Muscle of leg (tissue), 11 donors: ENCODE measurements around the gene PLEKHA4. TPM values are rescaled to one million over a fixed set of nuclear protein-coding genes. Genes with fewer than 3 reads are reported as not detected.
A peak's percentile ranks its signal among the peaks of the same experiment; 100 is the strongest.
"Not testable (repeated sequence)": the region's sequence is repeated elsewhere in the genome, so short reads cannot be mapped to it uniquely, and the experiment has no call there.

ENCODE experiments used
- DNase-seq: peaks from one replicate; pipeline ENCODE4 v3.0.0; 2013
- H3K27ac ChIP-seq: one replicate; pipeline ENCODE4 v1.5.1; 2013; ENCODE audit warnings: mild to moderate bottlenecking, low read length, control low read depth
- H3K27me3 ChIP-seq: one replicate; pipeline ENCODE4 v1.6.1; 2013; ENCODE audit warnings: low read length; ENCODE audit not compliant: control insufficient read depth, insufficient read depth
- H3K36me3 ChIP-seq: one replicate; pipeline ENCODE4 v1.6.1; 2013; ENCODE audit warnings: low read length; ENCODE audit not compliant: control insufficient read depth, insufficient read depth
- H3K4me1 ChIP-seq: one replicate; pipeline ENCODE4 v1.6.1; 2013; ENCODE audit warnings: low read length; ENCODE audit not compliant: control insufficient read depth, insufficient read depth
- H3K4me3 ChIP-seq: one replicate; pipeline ENCODE4 v1.5.1; 2013; ENCODE audit warnings: low read length, control low read depth
- H3K9me3 ChIP-seq: replicated peaks from 2 replicates; pipeline ENCODE4 v1.6.1; 2013; ENCODE audit warnings: low read depth, low read length; ENCODE audit not compliant: control insufficient read depth
- WGBS: methylation state at CpG from one replicate; pipeline ENCODE4 v1.1.5; 2013; ENCODE audit warnings: missing lambda C conversion rate; ENCODE audit not compliant: insufficient coverage; 5-methylcytosine and 5-hydroxymethylcytosine counted together
- polyA plus RNA-seq, 8 donors: library from polyadenylated mRNA; unstranded; fragments of 120-200 nt; gene quantifications; one replicate each; pipeline versions ENCODE4 v1.2.1 to v1.2.3, GENCODE V29; 2013; ENCODE audit warnings: inconsistent platforms in 1 of 8, low replicate concordance in 1 of 8; ENCODE audit not compliant: insufficient read length in 8 of 8, insufficient read depth in 1 of 8
- total RNA-seq: library from RNA; stranded (reverse); fragments of 120-200 nt; gene quantifications from one replicate; pipeline ENCODE4 v1.2.4, GENCODE V29; 2013

PLEKHA4 gene
- total and polyA plus RNA-seq, 9 donors = 18.7 to 59.0 (median 37.8) TPM

- peaks cover 14% of the 10 kb centered on the region for H3K4me1 ChIP-seq
- WGBS = 95% methylated on average over 10 of the region's 14 CpGs
- H3K9me3 ChIP-seq = no peaks in the 10 kb centered on the region
- no peak overlapping the region for H3K4me3 ChIP-seq
- H3K27ac ChIP-seq = no peak overlapping the region
- peaks cover 71% of the 10 kb centered on the region for H3K36me3 ChIP-seq
- no peaks in the 10 kb centered on the region for H3K27me3 ChIP-seq
- DNase-seq = no peak
These were observed 37.2 kb upstream of the PLEKHA4 start for GRCh38 chr19:48905664-48906063.

GRCh38 chr19:48903788-48904187 lies 35.4 kb upstream of the PLEKHA4 start:
- not testable (repeated sequence) for H3K9me3 ChIP-seq, H3K27ac ChIP-seq, H3K27me3 ChIP-seq, H3K4me3 ChIP-seq, DNase-seq
- Histone ChIP-seq H3K36me3 (peaks cover 55% of the 10 kb centered on the region), H3K4me1 (peaks cover 19% of the 10 kb centered on the region)

- not testable (repeated sequence) for H3K27ac ChIP-seq, H3K27me3 ChIP-seq, H3K9me3 ChIP-seq, DNase-seq, H3K4me3 ChIP-seq
- H3K36me3 ChIP-seq = peaks cover 42% of the 10 kb centered on the region
- WGBS = 98% methylated on average over 5 of the region's 7 CpGs
- peaks cover 19% of the 10 kb centered on the region for H3K4me1 ChIP-seq
These were observed 33.9 kb upstream of the PLEKHA4 start for GRCh38 chr19:48902291-48902690.

DNA sequence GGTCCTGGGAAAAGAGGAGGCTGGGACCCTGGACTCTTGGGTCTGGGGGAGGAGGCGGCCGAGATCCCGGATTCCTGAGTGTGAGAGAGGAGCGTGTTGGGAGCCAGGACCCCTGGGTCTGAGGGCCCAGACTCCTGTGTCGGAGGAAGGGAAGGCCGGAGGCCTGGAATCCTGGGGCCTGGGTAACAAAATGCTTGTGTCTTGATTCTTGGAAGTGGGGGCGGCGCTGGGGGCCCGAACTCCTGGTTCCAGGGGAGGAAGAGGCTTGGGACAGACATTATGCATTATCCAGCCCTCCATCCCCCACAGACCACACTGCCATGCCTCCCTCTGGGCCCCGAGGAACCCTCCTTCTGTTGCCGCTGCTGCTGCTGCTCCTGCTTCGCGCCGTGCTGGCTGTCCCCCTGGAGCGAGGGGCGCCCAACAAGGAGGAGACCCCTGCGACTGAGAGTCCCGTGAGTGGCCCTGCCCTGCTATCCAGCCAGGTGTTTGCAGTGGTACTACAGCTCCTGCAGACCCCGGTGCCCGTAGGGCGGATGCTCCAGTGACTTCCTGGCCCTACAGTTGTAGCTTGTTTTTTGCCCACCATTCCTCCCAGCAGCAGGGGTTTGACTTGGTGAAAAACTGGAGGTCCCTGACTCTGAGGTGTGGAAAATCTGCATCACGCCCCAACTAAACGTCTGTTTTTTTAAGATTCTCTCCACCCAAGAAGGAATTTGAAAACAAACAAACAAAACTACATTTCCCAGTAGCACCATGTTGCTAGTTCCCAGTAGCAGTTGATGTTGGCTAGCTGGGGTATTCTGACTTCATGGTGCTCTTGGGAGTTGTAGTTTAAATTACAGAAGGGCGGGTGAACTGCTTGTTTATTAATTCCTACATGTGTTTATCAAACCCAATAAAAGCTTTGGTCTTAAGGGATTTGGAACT lies 32.3 kb upstream of the PLEKHA4 start:
- H3K4me3 ChIP-seq = peak overlapping the region; percentile 97
- H3K9me3 ChIP-seq = no peaks in the 10 kb centered on the region
- H3K27ac ChIP-seq = peak overlapping the region; percentile 93
- DNase-seq = peak; percentile 76
- H3K27me3 ChIP-seq = peaks cover 7% of the 10 kb centered on the region
- H3K4me1 ChIP-seq = peaks cover 25% of the 10 kb centered on the region
- 9% methylated on average over 18 of the region's 24 CpGs for WGBS
- H3K36me3 ChIP-seq = peaks cover 30% of the 10 kb centered on the region

- H3K27ac ChIP-seq = peak within 1 kb of the TSS; percentile 93
- H3K4me3 ChIP-seq = peak within 1 kb of the TSS; percentile 97
- H3K9me3 ChIP-seq = no peaks in the 10 kb centered on the region
- H3K27me3 ChIP-seq = peaks cover 15% of the 10 kb centered on the region
- H3K36me3 ChIP-seq = peaks cover 22% of the 10 kb centered on the region
- DNase-seq = peak; percentile 100
- WGBS = 1% methylated on average over 28 of the region's 34 CpGs
- H3K4me1 ChIP-seq = peaks cover 27% of the 10 kb centered on the region
These were observed 31.5 kb upstream of the PLEKHA4 start, which contains the start of gene NUCB1 for GRCh38 chr19:48899781-48900476. NUCB1 (plus strand) TSS chr19:48900312; CDS start chr19:48900797, 485 bp downstream.

DNA sequence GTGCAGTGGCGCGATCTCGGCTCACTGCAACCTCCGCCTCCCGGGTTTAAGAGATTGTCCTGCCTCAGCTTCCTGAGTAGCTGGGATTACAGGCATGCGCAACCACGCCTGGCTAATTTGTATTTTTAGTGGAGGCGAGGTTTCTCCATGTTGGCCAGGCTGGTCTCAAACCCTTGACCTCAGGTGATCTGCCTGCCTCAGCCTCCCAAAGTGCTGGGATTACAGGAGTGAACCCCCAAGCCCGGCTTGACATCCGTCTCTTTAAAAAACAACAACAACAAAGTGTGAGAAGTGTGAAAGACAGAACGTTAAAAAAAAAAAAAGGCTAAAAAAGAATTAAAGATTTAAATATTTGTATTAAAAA lies 31.0 kb upstream of the PLEKHA4 start:
- H3K27ac ChIP-seq = peak overlapping the region; percentile 93
- H3K4me1 ChIP-seq = peaks cover 27% of the 10 kb centered on the region
- H3K9me3 ChIP-seq, H3K4me3 ChIP-seq, DNase-seq: not testable (repeated sequence)
- peaks cover 19% of the 10 kb centered on the region for H3K36me3 ChIP-seq
- H3K27me3 ChIP-seq = peaks cover 19% of the 10 kb centered on the region
- WGBS = 86% methylated on average over 5 of the region's 11 CpGs

GRCh38 chr19:48897181-48897580 lies 28.8 kb upstream of the PLEKHA4 start:
- DNase-seq = no peak
- Histone ChIP-seq H3K9me3 (no peaks in the 10 kb centered on the region), H3K4me1 (peaks cover 24% of the 10 kb centered on the region), H3K27me3 (peaks cover 21% of the 10 kb centered on the region), H3K27ac (no peak overlapping the region), H3K4me3 (no peak overlapping the region), H3K36me3 (peaks cover 8% of the 10 kb centered on the region)
- WGBS = 74% methylated on average over 4 of the region's 5 CpGs

DNA sequence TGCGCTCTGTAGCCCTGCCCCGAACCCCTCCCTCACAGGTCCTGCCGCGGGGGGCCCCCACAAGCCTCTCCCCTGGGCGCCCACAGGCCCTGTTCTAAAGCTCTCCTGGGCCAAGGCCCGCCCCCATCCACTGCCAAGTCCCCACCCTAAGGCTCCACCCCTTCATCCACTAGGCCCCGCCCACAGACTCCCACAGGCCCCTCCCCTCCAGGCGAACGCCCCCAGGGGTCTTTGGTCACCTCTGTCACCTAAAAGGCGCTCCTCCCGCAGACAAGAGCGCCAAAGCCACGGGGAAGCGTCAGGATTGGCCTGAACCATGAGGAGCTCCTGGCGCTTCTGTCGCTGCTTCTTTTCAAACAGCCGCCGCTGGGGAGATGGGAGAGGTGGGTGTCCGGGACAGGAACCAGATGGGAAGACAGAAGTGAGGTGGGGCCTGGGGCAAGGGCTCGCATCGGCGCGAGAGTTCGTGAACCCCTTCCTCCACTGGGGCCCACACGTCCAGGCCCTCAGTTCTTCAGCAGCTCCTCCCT lies 27.8 kb upstream of the PLEKHA4 start:
- Histone ChIP-seq H3K36me3 (peaks cover under 1% of the 10 kb centered on the region), H3K4me1 (peaks cover 19% of the 10 kb centered on the region), H3K27ac (peak overlapping the region; percentile 42), H3K9me3 (no peaks in the 10 kb centered on the region), H3K27me3 (peaks cover 21% of the 10 kb centered on the region), H3K4me3 (peak overlapping the region; percentile 21)
- DNase-seq = peak; percentile 62
- 3% methylated on average over 17 of the region's 25 CpGs for WGBS

DNA sequence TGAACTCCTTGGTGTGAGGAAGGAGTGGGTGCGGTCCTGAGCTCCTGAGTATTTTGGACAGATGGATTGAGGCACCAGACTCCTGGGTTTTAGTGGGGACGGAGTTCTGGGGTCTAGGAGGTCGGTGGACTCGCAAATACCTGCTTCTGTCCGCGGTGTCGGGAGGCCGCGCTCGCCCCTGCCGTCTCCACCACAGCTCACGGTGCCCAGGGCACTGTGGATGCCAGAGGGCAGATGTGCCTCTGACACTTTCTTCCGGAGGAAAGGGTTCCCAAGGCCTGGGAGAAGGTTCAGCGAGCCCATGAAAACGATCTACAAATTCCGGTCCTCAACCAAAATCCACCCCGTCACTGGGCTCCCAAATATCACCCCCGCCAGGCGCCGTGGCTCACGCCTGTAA lies 26.8 kb upstream of the PLEKHA4 start:
- 70% methylated on average over 14 of the region's 21 CpGs for WGBS
- peaks cover 21% of the 10 kb centered on the region for H3K27me3 ChIP-seq
- DNase-seq = no peak
- no peaks in the 10 kb centered on the region for H3K9me3 ChIP-seq
- H3K36me3 ChIP-seq = no peaks in the 10 kb centered on the region
- no peak overlapping the region for H3K4me3 ChIP-seq
- H3K27ac ChIP-seq = no peak overlapping the region
- H3K4me1 ChIP-seq = peaks cover 11% of the 10 kb centered on the region

GRCh38 chr19:48890551-48890950 lies 22.1 kb upstream of the PLEKHA4 start:
- H3K4me1 ChIP-seq = peaks cover under 1% of the 10 kb centered on the region
- DNase-seq = no peak
- H3K27me3 ChIP-seq = peaks cover 12% of the 10 kb centered on the region
- WGBS = 71% methylated on average over 1 of the region's 4 CpGs
- no peaks in the 10 kb centered on the region for H3K36me3 ChIP-seq
- no peaks in the 10 kb centered on the region for H3K9me3 ChIP-seq
- no peak overlapping the region for H3K4me3 ChIP-seq
- H3K27ac ChIP-seq = no peak overlapping the region
